Ramos (cell line): ENCODE data around the gene HOXC5.
"Not testable (repeated sequence)": the region's sequence is repeated elsewhere in the genome, so short reads cannot be mapped to it uniquely, and the experiment has no call there.

Experiments used
- in situ Hi-C: fragments of 300-500 bp; cut with MboI; formaldehyde crosslinking; loops from one replicate; pipeline ENCODE4 v1.14.3; 2022; ENCODE audit warnings: low sequenced_read_pairs; ENCODE audit not compliant: unreplicated experiment

Gene HOXC5

GRCh38 chr12:54053751-54054741 lies 21.2 kb downstream of the HOXC5 start, which contains the start of gene HOXC4:
HOXC4 (plus strand) TSS chr12:54053835; CDS start chr12:54053923, 88 bp downstream.
- in situ Hi-C loops = no loop called here

GRCh38 chr12:54054742-54055194 lies 21.9 kb downstream of the HOXC5 start:
- in situ Hi-C loops = no loop called here

GRCh38 chr12:54055552-54055951 lies 22.7 kb downstream of the HOXC5 start:
- in situ Hi-C loops = no loop called here

GRCh38 chr12:54056110-54056509 lies 23.3 kb downstream of the HOXC5 start:
- in situ Hi-C loops = no loop called here

DNA sequence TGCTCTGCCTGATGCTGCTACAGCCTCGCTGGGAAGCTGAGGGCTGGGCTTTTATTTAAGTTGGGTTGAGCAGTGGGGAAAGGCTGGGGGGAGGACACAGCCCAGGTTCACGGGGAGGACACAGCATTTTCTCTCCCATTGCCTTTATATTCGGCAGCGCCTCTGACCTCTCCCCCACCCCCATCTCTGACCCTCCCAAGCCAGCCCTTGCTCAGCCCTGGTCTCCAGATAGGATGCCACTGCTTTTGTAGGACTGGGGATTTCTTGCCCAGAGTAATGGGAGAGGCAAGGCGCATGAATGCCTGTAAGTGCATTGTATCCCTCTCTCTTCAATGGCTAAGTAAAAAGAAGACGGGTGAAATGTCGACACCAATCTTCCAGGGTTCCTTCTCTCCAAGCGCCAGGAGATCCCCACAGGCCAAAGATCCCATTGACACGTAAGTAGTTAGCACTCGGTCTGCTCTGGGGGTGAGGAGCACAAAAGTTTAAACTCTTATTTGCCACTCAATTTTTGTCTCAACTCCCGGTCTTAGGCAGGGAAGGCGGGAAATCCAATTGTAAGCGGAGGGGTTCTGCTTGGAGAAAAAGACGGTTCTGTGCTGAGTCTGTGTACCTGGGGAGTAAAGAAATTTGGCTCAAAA lies 25.4 kb downstream of the HOXC5 start:
- in situ Hi-C loops = no loop called here

DNA sequence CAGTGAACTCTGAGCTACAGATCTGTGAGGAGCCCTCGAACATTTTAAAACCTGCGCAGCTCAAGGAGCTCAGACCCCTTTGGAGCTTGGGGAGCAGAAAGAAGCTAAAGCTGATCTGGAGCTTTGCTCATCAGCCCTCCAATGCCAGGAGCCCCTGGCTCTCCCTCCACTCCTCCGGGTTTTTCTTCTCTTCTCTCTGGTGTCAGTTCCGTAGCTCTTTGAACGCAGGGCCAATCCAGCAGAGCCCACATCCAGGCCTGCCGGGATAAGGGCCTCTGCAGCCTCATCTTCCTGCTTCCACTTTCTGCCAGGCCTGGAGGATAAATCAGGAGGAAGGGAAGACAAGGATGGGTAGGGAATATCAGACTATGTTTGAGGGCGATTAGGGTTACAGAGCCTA lies 26.8 kb downstream of the HOXC5 start:
- in situ Hi-C loops = no loop called here

GRCh38 chr12:54060174-54060974 lies 27.5 kb downstream of the HOXC5 start:
- in situ Hi-C loops = no loop called here

DNA sequence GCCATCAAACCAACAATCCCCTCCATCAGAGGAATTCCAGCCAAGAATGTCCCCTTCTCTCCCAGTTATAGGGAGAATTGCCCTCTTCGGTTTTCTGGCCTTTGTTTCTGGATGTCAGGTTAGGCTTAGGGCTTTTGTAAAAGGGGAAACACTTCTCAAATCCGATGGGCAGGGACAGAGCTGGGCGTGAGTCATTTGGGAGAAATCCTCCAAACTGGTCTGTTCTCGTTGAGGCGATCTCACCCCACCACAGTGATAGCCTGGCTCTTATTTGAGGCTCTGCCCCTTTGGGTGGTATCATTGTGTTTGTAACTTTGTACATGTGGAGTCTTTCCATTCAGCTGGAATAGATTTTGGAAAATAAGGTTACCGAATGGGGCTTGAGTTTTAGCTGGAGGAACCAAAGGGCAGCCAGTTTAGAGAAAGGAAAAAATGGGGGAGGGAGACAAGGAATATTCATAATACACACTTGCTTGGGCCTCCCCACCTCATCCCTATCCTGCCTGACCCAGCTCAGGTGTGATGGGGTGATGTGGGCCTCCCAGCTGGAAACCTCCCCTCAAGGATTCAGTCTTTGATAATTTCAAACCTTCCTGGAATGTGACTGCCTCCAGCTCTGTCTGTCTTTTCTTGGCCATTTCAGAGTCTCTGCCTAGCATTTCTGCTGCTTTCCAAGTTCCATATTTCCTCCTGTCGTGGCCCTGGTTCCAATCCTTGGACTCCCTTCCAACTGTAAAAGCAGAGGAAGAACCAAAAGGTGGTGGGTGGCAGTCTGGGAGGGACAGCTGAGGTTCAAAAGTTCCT lies 28.3 kb downstream of the HOXC5 start:
- in situ Hi-C loops = no loop called here

DNA sequence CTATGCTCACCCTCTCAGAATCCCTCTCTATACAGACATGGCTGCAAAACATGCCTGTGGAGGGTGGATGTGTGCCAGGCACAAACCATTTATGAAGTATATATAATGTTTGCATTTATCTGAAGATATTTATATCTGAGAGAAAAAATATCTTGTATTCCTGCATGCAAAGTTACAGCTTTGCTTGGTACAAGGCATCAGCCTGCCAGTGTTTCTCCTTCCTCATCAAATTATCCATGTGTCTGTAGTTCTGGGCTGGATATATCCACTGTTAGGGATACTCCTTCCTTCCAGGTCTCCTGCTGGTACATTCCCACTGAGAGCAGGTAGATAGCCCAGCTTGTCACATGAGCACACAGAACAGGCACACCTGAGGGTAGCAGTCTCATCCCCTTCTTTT lies 32.8 kb downstream of the HOXC5 start:
- in situ Hi-C loops = no loop called here

DNA sequence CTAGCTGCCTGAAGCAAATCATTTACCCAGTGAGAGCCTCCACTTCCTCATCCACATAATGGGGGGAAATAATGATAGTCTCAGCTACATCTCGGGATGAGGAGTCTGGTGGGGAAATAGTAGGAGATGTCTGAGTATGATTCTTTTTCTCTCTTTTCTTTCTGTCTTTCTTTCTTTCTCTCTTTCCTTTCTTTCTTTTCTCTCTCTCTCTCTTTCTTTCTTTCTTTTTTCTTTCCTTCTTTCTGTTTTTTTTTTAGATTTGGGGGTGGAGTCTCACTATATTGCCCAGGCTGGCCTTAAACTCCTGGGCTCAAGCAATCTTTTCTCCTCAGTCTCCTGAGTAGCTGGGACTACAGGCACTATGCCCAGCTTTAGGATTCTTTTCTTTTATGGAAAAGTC lies 33.6 kb downstream of the HOXC5 start:
- in situ Hi-C loops = no loop called here

DNA sequence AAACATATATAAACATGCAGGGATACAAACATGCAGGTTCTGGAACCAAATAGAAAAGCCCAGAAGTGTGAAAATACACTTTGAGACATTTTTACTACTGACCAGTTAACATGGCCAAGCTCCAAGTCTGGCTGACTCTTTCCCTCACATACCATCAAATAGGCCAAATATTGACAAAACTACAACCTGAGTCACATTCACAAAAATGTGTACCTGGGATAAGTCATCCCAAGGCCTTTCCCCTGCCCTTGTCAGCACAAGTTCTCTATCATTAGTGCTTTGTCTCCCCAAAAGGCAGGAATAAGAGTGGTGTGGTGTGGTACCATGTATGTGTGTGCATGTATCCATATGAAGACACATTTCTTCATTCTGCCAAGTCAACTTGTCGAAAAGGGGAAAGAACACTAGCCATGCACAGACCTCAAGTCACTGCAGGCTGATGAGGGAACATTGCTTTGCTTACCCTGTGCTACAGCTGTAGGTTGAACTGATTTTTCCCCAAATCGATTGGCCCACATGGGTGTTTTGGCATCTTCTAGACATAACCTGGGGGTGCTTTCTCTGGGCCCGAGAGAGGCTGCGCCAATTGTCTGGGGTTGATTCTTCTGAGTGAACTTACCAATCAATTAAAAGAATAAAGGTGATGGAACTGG lies 35.7 kb downstream of the HOXC5 start:
- in situ Hi-C loops = no loop called here

GRCh38 chr12:54071942-54072341 lies 39.1 kb downstream of the HOXC5 start:
- in situ Hi-C loops = no loop called here

DNA sequence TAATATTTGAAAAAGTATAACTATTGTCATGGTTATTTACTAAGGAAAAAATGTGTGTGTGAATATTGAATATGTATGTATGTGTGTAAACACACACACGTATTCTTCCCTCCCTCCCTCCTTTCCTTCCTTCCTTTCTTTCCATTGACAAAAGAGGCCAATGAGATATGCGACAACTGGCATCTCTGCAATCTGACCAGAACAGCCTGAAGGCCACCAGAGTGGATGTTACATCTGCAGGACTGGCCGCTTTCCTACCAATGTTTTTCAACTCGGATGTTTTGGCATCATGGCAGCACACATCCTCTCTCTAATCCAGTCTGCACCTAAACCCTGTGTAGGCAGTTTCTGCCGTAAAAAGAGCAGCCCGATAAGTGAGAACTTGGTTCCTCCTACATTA lies 41.5 kb downstream of the HOXC5 start:
- in situ Hi-C loops = no loop called here

DNA sequence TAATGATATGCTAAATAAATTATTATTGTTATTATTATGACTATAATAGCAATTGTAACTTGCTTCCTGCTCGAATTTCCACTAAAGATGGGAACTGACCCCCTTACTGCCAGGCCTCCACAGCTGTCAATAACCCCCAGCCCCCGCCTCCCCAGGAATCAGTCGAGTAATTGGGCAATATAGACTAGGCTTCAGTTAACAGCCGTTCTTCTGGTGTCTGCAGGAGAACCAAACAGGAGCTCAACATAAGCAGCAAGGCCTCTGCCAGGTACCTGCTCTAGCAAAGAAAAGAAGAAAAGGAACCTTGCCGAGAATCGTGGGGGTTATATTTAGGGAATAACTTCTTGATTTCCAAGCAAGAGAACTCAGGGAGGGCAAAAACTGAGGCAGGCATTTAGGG lies 42.6 kb downstream of the HOXC5 start:
- in situ Hi-C loops = no loop called here

- in situ Hi-C loops = no loop called here
Measured at GRCh38 chr12:54075974-54076373, 43.1 kb downstream of the HOXC5 start.

DNA sequence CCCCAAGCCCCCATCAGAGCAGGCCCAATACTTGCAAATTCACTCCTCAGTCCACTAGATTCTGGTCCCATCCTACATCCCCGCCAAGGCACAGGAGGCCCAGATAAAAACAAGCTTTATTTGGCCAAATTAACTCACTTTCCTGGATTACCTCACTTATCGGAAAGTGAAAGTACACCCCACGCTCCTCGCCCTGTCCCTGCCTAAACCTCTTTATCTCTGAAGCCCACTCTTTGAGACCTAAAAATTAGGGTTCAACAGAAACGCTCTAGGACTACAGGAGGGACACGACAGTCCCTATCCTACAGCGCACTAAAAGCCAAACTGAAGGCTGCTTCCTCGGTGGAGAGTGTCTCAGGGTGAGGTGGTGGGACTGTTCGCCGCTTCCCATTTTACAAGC lies 45.0 kb downstream of the HOXC5 start:
- in situ Hi-C loops = not testable (repeated sequence)

DNA sequence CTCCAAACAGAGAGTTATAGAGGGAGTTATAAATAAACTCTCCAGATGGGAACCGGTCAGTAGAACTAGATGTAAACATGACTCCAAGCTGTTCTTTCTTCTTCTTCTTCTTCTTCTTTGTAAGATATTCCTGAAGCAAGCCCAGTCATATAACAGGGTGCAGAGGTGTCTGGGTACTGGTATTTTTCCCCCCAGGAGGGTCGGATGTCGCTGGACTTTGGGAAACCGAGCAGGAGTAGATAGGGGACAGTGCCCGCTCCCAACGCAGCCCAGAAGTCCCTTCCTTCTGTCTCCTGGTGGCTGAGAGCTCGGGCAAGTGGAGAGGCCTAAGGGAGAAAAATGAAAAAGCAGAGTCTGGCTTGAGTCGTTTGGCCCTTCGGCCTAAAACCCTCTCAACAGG lies 46.3 kb downstream of the HOXC5 start:
- in situ Hi-C loops = not testable (repeated sequence)

DNA sequence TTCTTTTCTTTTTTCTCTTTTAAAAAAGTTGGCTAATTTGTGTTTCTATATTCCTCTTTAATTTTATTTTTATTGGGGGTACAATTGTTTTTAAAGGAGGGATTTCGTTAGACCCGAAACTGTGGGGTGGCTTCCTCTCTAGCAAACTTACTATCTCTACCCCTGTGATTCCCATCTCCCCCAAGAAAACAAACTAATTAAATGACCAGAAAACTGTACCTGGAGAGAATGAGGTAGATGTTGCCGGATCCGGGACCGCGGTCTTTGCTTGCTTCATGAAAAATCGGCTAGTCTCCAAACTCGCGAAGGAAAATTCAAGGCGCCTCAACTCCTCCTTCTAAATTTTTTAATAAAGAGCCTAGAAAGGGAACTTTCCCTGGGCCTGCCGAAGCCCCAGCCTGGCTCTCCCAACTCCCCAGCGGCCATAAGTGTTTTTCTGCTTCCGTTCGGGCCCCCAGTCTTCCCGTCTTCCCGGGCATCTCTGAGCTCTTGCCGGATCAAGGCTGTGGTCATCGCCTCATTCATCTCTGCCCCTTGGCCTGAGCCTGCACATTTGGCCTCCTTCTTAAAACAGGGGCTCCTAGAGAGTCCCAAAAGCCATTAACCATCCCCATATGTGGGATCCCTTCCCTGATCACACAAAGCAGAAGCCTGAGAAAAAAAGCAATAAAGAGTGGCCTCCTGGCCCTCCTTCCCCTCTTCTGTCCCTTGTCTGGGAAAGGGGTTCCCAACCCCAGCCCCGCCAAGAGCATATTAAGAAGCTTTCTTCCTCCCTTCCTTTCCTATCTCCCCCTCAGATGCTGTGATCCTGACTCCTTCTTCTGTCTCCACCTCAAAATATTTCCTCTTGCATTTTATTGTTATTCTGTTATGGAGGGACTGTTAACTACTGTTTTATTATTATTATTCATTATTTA lies 47.4 kb downstream of the HOXC5 start:
- in situ Hi-C loops = not testable (repeated sequence)
